Measurements from ENCODE around the gene IFNLR1.

The IFNLR1 gene

GRCh38 chr1:24111262-24111995 lies 75.7 kb downstream of the IFNLR1 start:
- no peak overlapping the region for H3K9ac ChIP-seq (ENCODE audit: low read length)
- peaks cover 14% of the 10 kb centered on the region for H3K4me1 ChIP-seq (ENCODE audit: control insufficient read depth, insufficient read depth, low read length)
- H3K36me3 ChIP-seq (ENCODE audit: control insufficient read depth, insufficient read depth, low read length), result no peaks in the 10 kb centered on the region
- H3K4me3 ChIP-seq (ENCODE audit: low read length), result no peak overlapping the region
- no peaks in the 10 kb centered on the region for H3K9me3 ChIP-seq (ENCODE audit: control insufficient read depth, low read length)
- H3K27me3 ChIP-seq (ENCODE audit: control insufficient read depth, insufficient read depth, low read length), result peaks cover 27% of the 10 kb centered on the region

- Histone ChIP-seq H3K9ac (ENCODE audit: low read length) (no peak overlapping the region), H3K36me3 (ENCODE audit: control insufficient read depth, insufficient read depth, low read length) (no peaks in the 10 kb centered on the region), H3K27me3 (ENCODE audit: control insufficient read depth, insufficient read depth, low read length) (peaks cover 27% of the 10 kb centered on the region), H3K4me3 (ENCODE audit: low read length) (no peak overlapping the region), H3K9me3 (ENCODE audit: control insufficient read depth, low read length) (no peaks in the 10 kb centered on the region), H3K4me1 (ENCODE audit: control insufficient read depth, insufficient read depth, low read length) (peaks cover 15% of the 10 kb centered on the region)
Measured at GRCh38 chr1:24110642-24111261, 76.3 kb downstream of the IFNLR1 start.

- peaks cover 25% of the 10 kb centered on the region for H3K27me3 ChIP-seq (ENCODE audit: control insufficient read depth, insufficient read depth, low read length)
- no peaks in the 10 kb centered on the region for H3K9me3 ChIP-seq (ENCODE audit: control insufficient read depth, low read length)
- H3K4me1 ChIP-seq (ENCODE audit: control insufficient read depth, insufficient read depth, low read length), result peaks cover 18% of the 10 kb centered on the region
- no peak overlapping the region for H3K9ac ChIP-seq (ENCODE audit: low read length)
- H3K36me3 ChIP-seq (ENCODE audit: control insufficient read depth, insufficient read depth, low read length), result no peaks in the 10 kb centered on the region
- H3K4me3 ChIP-seq (ENCODE audit: low read length), result no peak overlapping the region
Measured at GRCh38 chr1:24109686-24110475, 77.2 kb downstream of the IFNLR1 start.

- H3K36me3 ChIP-seq (ENCODE audit: control insufficient read depth, insufficient read depth, low read length), result no peaks in the 10 kb centered on the region
- no peak overlapping the region for H3K4me3 ChIP-seq (ENCODE audit: low read length)
- no peak overlapping the region for H3K9ac ChIP-seq (ENCODE audit: low read length)
- no peaks in the 10 kb centered on the region for H3K9me3 ChIP-seq (ENCODE audit: control insufficient read depth, low read length)
- H3K4me1 ChIP-seq (ENCODE audit: control insufficient read depth, insufficient read depth, low read length), result peaks cover 15% of the 10 kb centered on the region
- peaks cover 22% of the 10 kb centered on the region for H3K27me3 ChIP-seq (ENCODE audit: control insufficient read depth, insufficient read depth, low read length)
Measured at GRCh38 chr1:24109166-24109483, 78.0 kb downstream of the IFNLR1 start.

DNA sequence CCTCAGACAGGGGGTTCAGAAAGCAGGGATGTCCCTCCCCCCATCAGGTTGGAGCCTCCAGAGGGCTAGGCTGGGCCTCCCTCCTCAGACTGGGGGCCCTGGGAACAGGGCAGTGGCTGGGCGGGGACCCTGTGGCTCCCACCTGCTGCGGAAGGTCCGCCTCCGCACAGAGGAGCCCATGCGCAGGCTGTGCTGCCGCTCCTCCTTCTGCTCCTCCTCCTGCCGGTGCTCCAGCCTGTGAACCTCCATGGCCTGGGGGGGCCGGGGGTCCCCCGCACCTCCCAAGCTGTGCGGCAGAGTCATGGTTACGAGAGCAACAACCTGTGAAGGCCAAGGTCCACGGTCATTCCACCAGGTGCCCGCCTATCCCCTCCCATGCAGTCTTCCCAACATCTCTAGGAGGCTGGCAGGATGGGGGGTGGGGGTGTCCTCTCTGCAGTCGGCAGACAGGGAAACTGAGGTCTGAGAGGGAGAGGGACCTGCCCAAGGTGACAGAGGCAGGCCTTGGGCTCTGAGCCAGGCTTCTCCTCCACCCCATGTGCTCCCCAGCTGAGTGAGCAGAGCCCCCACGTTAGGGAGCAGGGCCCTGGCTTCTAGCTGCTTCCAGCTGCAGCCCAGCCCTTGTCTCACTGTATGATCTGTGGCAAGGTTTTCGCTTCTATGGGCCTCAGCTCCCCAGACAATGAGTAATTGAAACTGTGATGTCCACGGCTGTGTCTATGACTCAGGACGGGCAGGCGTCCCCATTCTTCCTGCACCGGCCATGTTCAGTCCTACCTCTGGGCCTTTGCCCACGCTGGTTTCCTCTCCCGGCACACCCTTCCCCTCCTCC lies 78.5 kb downstream of the IFNLR1 start:
- no peaks in the 10 kb centered on the region for H3K36me3 ChIP-seq (ENCODE audit: control insufficient read depth, insufficient read depth, low read length)
- peaks cover 15% of the 10 kb centered on the region for H3K4me1 ChIP-seq (ENCODE audit: control insufficient read depth, insufficient read depth, low read length)
- H3K27me3 ChIP-seq (ENCODE audit: control insufficient read depth, insufficient read depth, low read length), result peaks cover 17% of the 10 kb centered on the region
- no peak overlapping the region for H3K9ac ChIP-seq (ENCODE audit: low read length)
- H3K4me3 ChIP-seq (ENCODE audit: low read length), result no peak overlapping the region
- H3K9me3 ChIP-seq (ENCODE audit: control insufficient read depth, low read length), result no peaks in the 10 kb centered on the region

- H3K36me3 ChIP-seq (ENCODE audit: control insufficient read depth, insufficient read depth, low read length), result no peaks in the 10 kb centered on the region
- no peaks in the 10 kb centered on the region for H3K9me3 ChIP-seq (ENCODE audit: control insufficient read depth, low read length)
- peaks cover 15% of the 10 kb centered on the region for H3K4me1 ChIP-seq (ENCODE audit: control insufficient read depth, insufficient read depth, low read length)
- H3K9ac ChIP-seq (ENCODE audit: low read length), result no peak overlapping the region
- H3K27me3 ChIP-seq (ENCODE audit: control insufficient read depth, insufficient read depth, low read length), result peaks cover 16% of the 10 kb centered on the region
- H3K4me3 ChIP-seq (ENCODE audit: low read length), result no peak overlapping the region
Measured at GRCh38 chr1:24107462-24108138, 79.5 kb downstream of the IFNLR1 start.

DNA sequence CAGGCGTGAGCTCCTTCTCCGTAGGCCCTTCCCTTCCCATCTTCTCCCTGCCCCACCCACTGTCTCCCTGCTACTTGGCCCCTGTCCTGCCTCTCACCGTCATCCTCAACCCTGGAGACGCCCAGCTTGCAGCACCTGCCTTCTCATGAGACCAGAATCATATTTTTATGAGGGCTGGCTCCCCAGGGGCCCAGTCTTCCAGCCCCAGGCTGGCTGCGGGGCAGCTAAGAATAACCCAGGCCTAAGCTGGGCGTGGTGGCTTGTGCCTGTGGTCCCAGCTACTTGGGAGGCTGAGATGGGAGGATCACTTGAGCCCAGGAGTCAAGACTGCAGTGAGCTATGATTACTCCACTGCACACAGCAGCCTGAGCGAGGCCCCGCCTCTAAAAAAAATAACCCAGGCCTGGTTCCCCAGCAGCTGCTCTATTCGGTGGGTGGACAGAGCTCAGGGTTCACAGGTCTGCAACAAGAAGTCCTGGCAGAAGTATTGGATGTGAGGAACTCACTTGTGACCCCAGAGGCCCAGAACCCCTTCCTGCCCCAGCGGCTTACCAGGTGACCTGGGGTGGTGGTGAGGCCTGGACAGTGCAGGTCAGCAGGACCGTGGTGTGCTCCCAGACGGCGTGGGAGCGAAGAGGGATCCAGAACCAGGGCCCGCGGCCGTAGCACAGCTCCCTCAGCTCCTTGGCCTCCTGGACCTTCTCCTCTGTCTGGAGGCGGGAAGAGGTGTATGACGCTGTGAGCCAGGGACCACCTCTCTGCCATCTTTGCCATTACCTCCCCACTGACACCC lies 81.5 kb downstream of the IFNLR1 start:
- H3K9ac ChIP-seq (ENCODE audit: low read length), result no peak overlapping the region

DNA sequence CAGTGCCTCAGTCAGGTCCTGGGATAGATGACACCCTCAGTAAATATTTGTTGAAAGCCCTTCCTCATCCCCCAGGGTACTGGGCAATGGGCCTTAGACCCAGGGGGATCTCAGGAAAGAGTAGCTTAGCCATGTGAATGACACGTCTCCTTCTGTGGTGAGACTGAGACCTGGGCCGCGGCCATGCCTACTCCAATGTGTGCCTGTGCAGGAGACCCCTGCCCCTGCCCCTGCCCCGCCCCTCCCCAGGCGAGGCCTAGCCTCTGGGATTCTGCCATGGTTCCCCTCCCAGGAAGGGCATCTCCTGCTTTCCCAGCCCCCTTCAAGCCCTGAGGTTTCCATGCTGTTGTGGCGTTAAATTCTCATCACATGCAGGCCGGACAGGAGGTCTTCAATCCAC lies 82.2 kb downstream of the IFNLR1 start:
- Histone ChIP-seq H3K36me3 (ENCODE audit: control insufficient read depth, insufficient read depth, low read length) (no peaks in the 10 kb centered on the region), H3K4me3 (ENCODE audit: low read length) (no peak overlapping the region), H3K27me3 (ENCODE audit: control insufficient read depth, insufficient read depth, low read length) (peaks cover 2% of the 10 kb centered on the region), H3K9ac (ENCODE audit: low read length) (no peak overlapping the region), H3K4me1 (ENCODE audit: control insufficient read depth, insufficient read depth, low read length) (peaks cover 16% of the 10 kb centered on the region), H3K9me3 (ENCODE audit: control insufficient read depth, low read length) (no peaks in the 10 kb centered on the region)

More for the DNA sequence above, 81.5 kb downstream of the IFNLR1 start:
- H3K4me1 ChIP-seq (ENCODE audit: control insufficient read depth, insufficient read depth, low read length), result peaks cover 16% of the 10 kb centered on the region
- H3K4me3 ChIP-seq (ENCODE audit: low read length), result no peak overlapping the region
- H3K36me3 ChIP-seq (ENCODE audit: control insufficient read depth, insufficient read depth, low read length), result no peaks in the 10 kb centered on the region
- peaks cover 3% of the 10 kb centered on the region for H3K27me3 ChIP-seq (ENCODE audit: control insufficient read depth, insufficient read depth, low read length)
- H3K9me3 ChIP-seq (ENCODE audit: control insufficient read depth, low read length), result no peaks in the 10 kb centered on the region
